HG03097 (cell line): ENCODE measurements around the gene KYNU.
"Not testable (repeated sequence)": the region's sequence is repeated elsewhere in the genome, so short reads cannot be mapped to it uniquely, and the experiment has no call there.

ENCODE experiments used
- ATAC-seq: cut with Tn5 transposase; IDR thresholded peaks from one replicate; pipeline ENCODE4 v1.9.1; 2021; ENCODE audit not compliant: unreplicated experiment, low FRiP score

Gene KYNU

DNA sequence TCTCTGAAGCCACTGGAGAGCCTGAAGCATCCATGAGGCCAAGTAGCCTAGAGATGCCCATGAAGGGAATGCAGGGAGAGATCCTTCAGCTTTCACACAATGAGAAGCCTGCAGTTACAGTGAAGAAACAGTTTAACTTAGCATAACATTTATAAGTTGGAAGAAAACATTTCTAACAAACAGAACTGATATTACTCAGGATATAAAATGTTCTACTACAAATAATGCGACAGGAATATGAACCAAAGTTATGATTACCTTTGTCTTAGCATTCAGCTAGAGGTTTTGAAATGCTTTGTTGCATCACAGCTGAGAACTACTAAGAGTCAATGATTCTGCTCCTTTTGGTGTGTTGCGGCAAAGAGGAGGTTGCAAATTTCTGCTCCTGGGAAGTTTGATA is 6.9 kb upstream of the KYNU start:
- ATAC-seq, result no peak

DNA sequence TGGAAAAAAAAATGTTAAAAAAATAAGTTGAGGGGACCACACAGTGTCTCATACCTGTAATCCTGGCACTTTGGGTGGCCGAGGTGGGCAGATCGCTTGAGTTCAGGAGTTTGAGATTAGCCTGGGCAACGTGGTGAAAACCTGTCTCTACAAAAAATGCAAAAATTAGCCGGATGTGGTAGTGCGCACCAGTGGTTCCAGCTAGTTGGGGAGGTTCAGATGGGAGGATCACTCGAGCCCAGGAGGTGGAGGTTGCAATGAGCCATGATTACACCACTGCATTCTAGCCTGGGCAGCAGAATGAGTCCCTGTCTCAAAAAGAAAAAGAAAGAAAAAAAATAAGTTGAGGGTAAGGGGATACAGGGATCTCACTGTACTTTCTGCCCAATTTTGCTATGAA is 6.1 kb upstream of the KYNU start:
- ATAC-seq, result no peak

DNA sequence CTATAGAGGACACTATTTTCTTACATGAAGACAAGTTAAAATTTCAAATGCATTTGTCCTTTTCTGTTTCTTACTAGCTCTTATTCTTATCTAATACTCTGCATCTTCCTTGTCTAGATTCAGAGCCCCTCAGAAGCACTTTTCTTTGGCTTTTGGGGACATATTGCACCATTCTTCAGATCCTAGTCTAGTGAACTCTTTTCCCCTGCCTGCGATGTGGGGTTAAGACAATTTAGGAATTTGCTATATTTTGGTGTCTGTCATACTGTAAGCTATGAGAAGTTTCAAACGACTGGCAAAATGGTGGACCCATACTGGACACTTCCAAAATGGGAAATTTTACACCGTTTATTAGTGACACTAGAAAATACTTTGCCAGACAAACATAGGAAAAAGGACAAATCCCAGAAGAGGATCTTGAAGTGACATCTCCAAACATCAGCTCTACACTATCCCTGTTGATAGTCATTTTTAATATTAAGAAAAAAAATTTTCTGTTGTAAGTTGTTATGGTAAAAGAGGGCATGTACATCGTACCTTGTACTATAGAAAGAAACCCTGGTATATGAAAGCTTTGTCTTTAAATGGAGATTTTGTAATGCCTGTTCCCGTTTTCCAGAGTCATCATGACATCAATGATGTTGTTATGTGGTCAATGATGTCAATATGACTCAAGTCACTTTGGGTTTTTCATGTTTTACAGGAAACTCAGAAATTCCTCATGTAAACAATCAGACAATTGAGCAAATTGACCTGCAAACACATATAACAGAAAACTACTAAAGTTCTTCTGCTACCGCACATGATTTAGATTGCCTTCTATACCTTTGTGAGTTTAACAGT is 4.4 kb upstream of the KYNU start:
- no peak for ATAC-seq

DNA sequence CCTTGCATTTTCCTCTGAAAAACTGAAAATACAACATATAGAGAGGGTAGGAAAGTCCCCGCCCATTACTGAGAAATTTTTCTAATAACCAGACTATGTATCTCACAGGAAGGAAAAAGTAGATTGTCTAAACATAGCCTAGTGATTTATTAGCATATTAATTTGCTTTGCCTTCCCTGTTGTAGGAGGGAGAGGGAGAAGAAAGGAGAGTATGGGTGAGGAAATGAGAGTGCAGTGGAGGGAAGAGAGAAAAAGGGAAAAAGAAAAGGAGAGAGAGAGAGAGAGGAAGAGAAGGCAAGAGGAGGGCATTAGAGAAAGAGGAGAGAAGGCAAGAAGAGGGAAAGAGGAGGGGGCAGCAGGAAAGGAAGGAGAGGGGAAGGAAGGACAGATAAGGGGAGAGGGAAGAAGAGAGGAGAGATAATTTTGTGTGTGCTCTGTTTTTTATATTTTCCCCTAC is 3.6 kb upstream of the KYNU start:
- ATAC-seq, result no peak

DNA sequence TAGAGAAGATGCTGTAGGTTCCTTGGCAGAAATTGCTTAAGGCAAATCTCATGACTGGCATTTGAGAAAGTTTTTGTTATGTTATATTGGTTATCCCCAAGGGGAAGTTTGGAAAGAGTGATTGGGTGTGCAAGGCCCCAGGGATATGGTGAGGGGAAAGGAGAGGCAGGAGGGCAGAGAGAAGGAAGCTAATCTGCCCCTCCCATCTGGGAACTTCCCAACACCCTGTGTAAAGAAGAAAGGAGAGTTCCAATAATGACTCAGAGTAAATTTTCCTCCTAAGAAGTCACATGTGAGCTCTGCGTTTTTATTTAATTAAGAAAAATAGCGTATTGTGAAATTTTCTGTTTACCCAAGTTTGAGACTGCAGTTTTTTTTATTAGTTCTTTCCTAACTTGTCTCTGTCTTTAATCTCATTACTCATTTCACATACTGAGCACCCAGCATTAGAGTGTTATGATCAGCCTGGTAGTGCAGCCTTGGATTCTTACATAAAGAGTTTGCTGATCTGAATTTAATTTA is 3.1 kb upstream of the KYNU start:
- no peak for ATAC-seq

DNA sequence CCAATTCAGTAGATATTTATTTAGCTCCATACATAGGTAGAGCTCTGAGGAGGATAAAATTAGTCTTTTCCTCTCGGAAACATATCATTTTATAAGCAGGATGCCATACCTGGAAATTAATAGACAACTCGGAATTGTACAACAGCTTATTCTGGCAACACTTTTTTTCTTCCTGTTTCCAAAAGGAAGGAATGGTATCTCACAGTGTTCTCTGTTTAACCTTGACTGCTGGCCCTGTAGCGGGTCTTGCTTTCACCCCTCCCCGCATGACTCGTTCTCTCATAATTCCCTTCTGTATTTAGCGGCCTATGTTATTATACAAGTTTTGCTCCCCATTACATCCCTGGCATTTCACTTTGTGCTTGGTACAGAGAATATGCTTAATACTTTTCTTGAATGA is 2.5 kb upstream of the KYNU start:
- ATAC-seq, result no peak

DNA sequence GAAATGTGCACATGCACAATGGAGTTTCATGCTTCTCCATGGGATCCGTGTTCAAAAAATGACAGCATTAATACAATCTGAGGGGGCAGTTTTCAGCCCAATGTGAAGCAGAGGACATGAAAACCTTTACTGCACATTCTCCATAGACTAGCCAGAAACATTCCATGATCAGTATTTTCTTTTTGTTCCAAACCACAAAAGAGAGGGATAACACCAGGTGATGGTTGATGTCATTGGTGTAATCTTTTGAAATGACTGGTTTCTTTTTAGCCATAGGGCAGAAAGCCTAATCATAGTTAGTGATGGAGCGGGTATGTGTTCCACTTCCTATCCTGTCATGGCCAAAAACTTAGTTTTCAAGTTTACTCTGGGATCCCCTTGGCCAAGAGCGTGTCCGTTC is 1.8 kb upstream of the KYNU start:
- ATAC-seq, result no peak

DNA sequence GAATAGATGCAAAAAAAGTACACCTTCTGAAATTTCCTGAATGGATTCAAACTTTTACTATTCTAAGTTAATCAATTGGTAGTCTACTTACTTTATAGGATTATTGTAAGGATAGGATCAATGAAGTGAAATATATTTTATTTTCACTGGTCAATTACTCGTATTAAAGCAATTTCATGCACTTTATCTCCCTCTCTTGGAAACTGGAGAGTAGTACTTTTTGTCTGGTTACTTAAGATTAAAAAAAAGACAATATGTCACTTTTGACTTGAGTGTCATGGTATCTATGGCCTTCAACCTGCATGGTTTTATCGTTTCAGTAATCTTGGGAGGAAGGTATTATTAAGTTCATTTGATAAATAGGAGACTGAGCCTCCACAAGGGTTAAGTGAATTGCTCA is 1.0 kb upstream of the KYNU start:
- no peak for ATAC-seq

DNA sequence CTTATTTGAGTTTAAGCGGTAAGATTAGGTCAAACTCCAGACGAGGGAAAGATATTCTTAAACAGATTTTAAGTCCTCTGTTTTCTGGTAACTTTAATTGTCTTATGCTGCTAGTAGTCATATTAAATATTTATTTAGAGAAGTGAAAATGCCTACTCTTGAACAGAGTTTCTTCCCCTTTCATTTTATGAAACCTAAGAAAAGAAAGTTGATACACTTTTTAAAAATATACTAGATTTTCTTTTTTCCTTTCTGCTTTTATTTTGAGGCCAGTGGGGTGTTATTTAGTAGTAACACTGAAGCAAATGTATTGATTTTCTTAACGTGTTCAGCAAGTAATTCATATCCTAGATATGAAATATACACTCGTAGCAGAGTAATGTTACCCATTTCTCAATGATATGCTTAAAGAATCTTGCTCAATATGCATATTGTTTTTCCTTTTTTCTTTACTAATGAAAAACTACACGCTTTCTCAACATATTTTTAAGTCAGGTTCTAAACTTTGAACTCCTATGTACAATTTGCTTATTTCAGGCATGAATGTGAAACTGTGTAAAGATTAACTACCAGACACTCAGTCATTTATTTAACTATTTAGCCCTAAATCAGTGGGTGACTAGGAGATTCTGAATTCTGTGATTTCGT is 691 bp downstream of the KYNU start:
- ATAC-seq, result no peak

DNA sequence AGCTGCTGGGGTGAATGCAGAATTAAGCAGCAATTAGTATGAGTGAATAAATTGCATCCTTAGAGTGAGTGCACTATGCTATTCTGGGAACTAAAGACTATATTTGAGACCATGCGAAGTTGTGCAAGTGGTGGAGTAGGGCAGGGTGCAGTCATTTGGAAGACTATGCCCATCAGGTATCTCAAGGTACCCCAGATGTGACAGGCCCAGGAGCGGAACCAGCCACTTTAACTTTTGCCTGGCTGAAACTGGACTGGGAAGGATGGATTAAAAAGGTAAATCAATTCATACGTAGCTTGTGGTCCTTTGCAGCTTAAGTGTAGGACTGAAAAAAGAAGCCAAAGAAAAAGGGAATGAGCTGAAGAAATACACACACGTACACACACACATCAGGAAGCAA is 1.7 kb downstream of the KYNU start:
- ATAC-seq, result no peak

DNA sequence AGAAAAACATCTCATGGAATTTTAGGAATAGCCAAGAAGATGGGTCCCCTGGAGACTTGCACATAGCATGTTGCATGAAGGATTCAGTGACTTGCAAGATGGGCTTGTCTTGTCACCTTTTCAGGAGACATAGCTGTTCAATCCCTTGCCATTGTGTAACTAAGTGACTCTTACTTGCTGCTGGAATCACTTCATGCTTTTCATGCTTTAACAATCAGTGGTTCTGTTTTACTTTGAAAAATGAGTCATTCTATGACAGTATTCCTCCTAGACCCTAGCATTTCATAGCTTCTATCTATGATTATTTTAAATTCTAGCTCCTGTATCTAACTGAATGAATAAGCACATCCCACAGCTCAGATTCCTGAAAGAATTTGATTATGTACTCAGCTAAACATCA is 2.8 kb downstream of the KYNU start:
- no peak for ATAC-seq

DNA sequence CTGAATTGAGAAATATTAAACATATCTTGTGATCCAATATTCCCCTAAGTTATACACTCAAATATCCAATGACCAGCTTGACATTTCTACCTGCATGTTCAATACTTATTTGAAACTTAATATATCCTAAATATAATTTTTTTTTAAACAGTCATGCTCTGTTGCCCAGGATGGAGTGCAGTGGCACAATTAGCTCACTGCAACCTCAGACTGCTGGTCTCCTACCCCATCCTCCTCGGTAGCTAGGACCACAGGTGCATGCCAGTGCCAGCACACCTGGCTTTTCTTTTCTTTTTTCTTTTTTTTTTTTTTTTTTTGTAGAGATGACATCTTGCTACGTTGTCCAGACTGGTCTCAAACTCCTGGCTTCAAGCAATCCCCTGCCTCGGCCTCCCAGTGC is 4.2 kb downstream of the KYNU start:
- no peak for ATAC-seq

DNA sequence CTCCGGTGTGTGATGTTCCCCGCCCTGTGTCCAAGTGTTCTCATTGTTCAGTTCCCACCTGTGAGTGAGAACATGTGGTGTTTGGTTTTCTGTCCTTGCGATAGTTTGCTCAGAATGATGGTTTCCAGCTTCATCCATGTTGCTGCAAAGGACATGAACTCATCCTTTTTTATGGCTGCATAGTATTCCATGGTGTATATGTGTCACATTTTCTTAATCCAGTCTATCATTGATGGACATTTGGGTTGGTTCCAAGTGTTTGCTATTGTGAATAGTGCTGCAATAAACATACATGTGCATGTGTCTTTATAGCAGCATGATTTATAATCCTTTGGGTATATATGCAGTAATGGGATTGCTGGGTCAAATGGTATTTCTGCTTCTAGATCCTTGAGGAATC is 5.0 kb downstream of the KYNU start:
- ATAC-seq, result not testable (repeated sequence)

DNA sequence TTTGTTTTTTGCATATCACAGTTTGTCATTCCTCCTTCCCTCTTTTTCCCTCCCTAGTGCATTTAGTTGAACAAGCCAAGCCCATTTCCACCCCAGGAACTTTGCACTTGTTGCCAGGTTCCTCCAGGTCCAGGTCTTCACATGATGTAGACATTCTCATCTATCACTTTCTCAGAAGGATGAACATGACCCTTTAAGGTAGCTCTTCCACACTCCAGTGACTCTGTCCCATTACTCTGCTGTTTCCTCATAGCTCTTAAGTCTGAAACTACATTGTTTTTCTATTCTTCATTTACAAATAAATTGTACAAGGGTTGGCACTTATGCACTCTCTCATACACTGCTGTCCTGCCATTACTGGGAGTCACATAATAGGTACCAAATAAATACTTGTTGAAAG is 6.1 kb downstream of the KYNU start:
- ATAC-seq, result no peak

DNA sequence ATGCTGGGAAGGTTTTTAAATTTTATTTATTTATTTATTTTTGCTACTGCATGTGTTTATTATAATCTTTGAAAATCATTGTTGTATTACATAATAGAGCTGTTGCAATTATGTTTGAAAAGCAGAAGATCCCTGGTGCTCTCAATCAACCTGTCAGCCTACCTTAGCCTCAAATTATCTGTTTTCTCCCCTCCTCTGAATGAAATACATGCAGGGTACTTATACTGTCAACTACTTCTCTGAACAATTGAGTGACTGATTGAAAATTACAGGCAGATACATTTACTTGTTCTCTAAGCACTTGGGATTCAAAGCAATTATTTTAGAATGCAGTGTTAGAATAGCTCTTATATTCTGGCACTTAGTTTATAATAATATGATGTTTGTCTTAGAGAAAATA is 8.1 kb downstream of the KYNU start:
- ATAC-seq, result no peak

DNA sequence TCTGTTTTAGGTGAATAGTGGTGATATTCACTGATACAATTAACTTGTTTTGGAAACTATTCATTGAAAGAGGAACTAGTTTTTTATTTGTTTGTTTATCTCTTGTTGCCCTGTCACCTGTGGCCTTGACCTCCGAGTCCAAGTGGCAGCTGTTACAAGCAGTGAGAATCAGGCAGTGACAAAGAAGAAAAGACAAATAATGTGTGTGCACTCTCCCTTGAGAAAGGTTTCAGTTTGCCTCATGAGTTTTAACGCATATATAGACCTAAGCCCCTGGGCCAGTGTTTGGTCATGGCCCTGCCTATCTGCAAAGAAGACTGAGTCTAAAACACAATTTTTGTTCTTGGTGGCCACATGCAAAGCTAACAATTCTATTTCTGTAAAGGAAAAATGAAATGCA is 15.3 kb downstream of the KYNU start:
- peak; percentile 99 for ATAC-seq

DNA sequence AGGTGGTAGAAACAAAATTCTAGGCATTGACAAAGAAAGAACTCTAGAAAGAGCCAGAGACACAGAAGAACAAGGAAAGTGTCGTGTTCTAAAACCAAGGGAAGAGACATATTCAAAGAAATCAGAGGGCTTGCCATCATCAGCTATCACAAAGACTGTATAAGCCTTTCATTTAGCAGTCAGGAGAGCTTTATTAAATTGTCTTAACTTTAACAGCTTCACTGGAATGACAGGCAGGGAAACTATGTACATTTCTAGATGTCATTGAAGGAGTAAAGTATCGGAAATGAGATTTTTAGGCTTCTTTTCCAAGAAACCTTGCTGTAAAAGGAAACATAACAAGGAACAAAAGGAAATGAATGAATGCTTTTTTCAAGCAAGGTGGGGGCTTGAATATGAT is 15.8 kb downstream of the KYNU start:
- no peak for ATAC-seq

DNA sequence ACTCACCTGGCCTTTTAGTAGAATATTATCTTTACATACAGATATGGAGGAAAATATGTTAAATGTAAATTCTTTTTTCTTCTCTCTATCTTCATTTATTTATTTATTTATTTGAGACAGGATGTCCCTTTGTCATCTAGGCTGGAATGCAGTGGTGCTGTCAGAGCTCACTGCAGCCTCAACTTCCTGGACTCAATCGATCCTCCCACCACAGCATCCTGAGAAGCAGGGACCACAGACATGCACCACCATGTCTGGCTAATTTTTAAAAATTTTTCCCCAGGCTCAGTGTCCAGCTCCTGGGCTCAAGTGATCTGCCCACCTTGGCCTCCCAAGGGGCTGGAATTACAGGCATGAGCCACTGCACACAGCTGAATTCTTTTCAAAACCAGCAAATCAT is 20.3 kb downstream of the KYNU start:
- ATAC-seq, result peak; percentile 75

DNA sequence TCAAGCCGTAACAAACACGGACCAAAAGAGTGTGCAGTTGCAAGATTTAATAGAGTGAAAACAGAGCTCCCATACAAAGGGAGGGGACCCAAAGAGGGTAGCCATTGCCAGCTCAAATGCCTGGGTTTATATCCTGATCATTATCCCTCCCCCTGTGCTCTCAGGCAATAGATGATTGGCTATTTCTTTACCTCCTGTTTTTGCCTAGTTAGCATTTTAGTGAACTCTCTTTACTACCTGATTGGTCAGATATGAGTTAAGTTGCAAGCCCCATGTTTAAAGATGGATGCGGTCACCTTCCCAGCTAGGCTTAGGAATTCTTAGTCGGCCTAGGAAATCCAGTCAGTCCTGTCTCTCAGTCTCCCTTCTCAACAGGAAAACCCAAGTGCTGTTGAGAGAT is 22.9 kb downstream of the KYNU start:
- ATAC-seq, result not testable (repeated sequence)

DNA sequence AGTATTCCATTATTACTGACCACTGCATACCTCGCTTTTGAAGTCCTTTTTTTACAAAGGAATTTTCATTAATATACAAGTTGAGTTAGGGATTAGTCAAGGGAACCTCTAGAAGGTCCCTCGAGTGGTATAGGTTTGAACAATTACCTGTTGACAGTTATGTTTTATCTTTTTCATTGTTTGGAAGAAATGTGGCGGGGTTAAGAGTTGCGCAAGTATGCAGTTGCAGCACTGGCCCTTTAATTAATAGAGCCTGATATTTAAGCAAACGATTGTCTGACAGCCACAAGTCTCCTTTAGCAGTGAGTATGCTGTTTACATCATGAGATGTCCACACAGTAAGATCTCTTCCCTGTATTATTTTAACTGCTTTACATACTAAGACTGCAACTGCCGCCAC is 24.3 kb downstream of the KYNU start:
- no peak for ATAC-seq

DNA sequence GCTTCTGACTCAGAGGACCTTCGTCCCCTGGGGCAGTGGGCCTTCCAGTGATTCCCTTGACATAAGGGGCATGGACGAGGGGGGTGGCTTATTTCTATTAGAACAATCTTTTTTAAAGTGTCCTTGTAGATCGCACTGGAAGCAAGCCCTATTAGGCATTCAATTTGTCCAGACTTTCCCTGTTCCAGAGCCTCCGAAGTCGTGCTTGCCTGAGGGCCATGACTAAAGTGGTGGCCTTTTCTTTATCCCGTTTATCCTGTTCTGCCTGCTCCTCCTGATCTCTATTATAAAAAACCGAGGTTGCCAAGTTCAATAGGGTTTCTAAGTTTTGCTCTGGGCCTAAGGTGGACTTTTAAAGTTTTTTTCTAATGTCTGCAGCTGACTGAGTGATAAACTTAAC is 26.3 kb downstream of the KYNU start:
- not testable (repeated sequence) for ATAC-seq

DNA sequence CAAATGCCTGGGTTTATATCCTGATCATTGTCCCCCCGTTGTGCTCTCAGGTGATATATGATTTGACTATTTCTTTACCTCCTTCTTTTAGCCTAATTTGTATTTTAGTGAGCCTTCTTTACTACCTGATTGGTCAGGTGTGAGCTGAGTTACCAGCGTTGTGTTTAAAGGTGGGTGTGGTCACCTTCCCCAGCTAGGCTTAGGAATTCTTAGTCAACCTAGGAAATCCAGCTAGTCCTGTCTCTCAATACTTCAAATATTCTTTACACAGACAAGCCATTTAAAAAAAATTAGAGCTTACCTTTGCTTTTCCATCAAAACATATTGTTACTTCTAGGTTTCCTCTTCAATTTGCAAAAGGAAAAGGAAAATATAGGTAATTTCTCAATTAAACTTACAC is 30.2 kb downstream of the KYNU start:
- ATAC-seq, result no peak
